SK-N-MC (cell line): Measurements from ENCODE around the gene ANKLE1.

Experiments
- DNase-seq: peaks from one replicate; pipeline ENCODE4 v3.0.0-alpha.2; 2011; ENCODE audit warnings: low read depth, low spot score
- H3K27ac ChIP-seq: fragments of 200-600 bp; sonication (generic); 2 replicates; pipeline ENCODE4 v1.5.1; 2016; ENCODE audit warnings: mixed run types
- H3K36me3 ChIP-seq: fragments of 200-600 bp; sonication (generic); 2 replicates; pipeline ENCODE4 v1.6.1; 2017; ENCODE audit warnings: antibody characterized with exemption, low read length, mixed read lengths; ENCODE audit not compliant: insufficient read depth
- H3K4me3 ChIP-seq: fragments of 200-600 bp; sonication (generic); 2 replicates; pipeline ENCODE4 v1.5.1; 2016
- H3K9ac ChIP-seq: fragments of 200-600 bp; sonication (generic); 2 replicates; pipeline ENCODE4 v1.8.0; 2017; ENCODE audit warnings: mixed run types, mixed read lengths; ENCODE audit not compliant: insufficient read length
- H3K9me3 ChIP-seq: fragments of 200-600 bp; sonication (generic); 2 replicates; pipeline ENCODE4 v1.6.1; 2017; ENCODE audit warnings: low read depth, mild to moderate bottlenecking, antibody characterized with exemption, low read length, moderate library complexity, mixed read lengths
- EZH2 ChIP-seq: fragments of 200-600 bp; sonication (generic); IDR thresholded peaks from one replicate; pipeline ENCODE4 v1.6.1; 2017; ENCODE audit warnings: antibody characterized with exemption
- FOXP2 ChIP-seq: optimal IDR thresholded peaks from 2 replicates; pipeline ENCODE3; 2011; ENCODE audit warnings: mild to moderate bottlenecking, moderate library complexity; ENCODE audit not compliant: insufficient read depth; ENCODE audit errors: extremely low read length, control extremely low read depth
- POLR2AphosphoS5 ChIP-seq: IDR thresholded peaks from 2 replicates; pipeline ENCODE4 v1.6.1; 2012; ENCODE audit warnings: mild to moderate bottlenecking, low read depth, low read length, borderline replicate concordance

Gene ANKLE1

DNA sequence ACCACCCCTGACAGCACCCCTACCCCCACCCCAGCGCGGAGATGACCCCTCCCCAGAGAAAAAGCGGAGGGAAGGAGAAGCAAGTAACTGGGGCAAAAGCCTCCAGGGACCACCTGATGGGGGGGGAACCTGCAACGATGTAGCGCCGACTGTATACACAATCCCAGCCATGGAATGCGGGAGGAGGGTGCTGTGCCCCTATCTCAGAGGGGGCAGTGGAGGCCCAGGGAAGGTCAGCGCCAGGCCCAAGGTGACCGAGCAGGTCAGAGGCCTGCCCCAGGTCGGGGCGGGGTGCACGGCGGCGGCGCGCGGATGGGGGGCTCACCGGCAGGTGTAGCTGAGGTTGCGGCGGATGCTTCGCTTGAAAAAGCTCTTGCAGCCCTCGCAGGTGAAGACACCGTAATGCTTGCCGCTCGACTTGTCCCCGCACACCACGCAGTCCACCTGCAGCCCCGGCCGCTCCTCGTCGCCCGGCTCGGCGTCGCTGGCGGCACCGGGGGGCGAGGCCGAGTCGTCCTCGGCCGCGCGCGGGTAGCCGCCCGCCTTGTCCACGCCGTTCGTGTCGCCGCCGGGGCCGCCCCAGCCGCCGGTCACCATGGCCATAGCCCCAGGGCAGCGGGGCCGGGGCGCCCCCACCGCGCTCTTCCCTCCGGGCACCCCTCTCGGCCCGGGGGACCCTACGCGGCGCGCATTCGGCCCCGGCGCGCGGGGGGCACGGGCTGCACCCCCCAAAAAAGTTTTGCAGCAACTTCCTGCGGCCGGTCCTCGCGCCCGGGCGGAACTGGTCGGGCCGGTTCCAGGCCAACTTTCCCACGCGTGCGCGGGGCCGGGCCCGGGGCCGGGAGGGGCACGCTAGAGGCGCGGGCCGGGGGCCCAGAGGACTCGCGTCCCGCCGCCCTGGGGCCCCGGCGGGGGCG lies 36.8 kb upstream of the ANKLE1 start:
- Histone ChIP-seq H3K9ac (no peak overlapping the region), H3K4me3 (peak overlapping the region; percentile 72), H3K27ac (no peak overlapping the region), H3K36me3 (no peaks in the 10 kb centered on the region), H3K9me3 (no peaks in the 10 kb centered on the region)
- DNase-seq, result no peak
- no peak for TF ChIP-seq EZH2
- no peak for TF ChIP-seq FOXP2
- TF ChIP-seq POLR2AphosphoS5, result no peak

DNA sequence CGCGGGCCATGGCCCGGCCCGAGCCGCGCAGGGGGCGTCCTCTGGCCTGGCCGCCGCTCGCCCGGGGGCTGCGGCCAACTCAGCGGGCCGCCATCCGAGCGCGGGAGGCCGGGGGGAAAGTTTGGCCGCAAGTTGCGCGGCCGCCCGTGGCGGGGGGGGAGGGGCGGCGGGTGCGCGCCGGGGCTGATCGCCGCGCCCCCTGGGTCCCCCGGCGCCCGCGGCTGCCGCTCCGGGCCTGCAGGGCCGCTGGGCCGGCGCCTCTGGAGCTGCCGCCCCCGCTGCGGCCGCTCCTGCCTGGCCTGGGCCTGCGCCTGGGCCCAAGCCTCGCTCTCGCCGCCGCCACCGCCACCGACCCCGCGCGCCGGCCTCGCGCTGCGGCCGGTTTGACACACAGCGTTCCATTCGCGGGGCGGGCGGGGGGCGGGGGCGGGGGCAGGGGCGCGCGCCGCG lies 36.1 kb upstream of the ANKLE1 start, which contains the start of gene NR2F6:
TSS of gene NR2F6 (minus strand) at position 385 of the 450 bp plus-strand sequence. CDS start 699 bp downstream, outside the sequence.
- DNase-seq, result no peak
- no peaks in the 10 kb centered on the region for H3K9me3 ChIP-seq
- H3K4me3 ChIP-seq, result peak within 1 kb of the TSS; percentile 81
- TF ChIP-seq EZH2, result no peak
- TF ChIP-seq FOXP2, result no peak
- no peak for TF ChIP-seq POLR2AphosphoS5
- H3K27ac ChIP-seq, result peak within 1 kb of the TSS; percentile 50; the same call in 1 of the 2 replicates
- H3K9ac ChIP-seq, result peak within 1 kb of the TSS; percentile 71
- no peaks in the 10 kb centered on the region for H3K36me3 ChIP-seq

DNA sequence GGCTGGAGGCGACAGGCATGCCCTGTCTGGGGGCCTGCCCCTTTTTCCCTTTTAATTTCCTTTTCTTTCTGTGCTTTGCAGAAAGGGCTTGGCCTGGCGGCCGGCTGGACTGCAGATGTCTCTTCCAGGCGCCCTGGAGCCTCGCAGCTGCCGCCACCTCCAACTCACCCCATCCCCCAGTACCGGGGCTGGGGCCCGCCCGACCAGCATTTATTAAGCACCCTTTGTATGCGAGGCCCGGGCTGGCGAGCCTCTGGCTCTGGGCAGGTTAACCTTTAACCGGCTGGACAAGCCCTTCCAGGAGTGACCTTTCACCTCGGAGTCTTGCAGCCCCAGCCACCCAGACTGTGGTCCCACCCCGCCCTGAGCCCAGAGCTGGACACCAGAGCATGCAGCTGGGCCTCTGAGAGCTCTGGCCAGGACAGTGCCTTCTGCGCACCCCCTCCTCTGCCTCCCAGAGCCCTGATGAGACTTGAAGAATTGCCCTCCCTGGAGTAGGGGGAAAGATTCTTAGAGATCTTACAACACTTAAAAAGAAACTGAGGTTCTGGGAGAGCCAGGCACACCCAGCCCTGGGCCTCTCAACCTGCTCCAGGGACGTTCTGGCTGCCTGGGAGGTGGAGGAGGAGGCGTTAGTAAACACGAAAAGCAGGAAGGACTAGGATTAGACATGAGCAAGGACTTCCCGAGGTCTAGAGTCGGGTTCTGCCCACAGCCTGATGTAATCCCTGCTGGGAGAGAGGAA lies 34.8 kb upstream of the ANKLE1 start:
- H3K9ac ChIP-seq, result peak overlapping the region; percentile 71
- no peak overlapping the region for H3K27ac ChIP-seq
- H3K36me3 ChIP-seq, result no peaks in the 10 kb centered on the region
- TF ChIP-seq POLR2AphosphoS5 (no peak), FOXP2 (no peak), EZH2 (no peak)
- H3K9me3 ChIP-seq, result no peaks in the 10 kb centered on the region
- DNase-seq, result no peak
- peak overlapping the region; percentile 81 for H3K4me3 ChIP-seq

DNA sequence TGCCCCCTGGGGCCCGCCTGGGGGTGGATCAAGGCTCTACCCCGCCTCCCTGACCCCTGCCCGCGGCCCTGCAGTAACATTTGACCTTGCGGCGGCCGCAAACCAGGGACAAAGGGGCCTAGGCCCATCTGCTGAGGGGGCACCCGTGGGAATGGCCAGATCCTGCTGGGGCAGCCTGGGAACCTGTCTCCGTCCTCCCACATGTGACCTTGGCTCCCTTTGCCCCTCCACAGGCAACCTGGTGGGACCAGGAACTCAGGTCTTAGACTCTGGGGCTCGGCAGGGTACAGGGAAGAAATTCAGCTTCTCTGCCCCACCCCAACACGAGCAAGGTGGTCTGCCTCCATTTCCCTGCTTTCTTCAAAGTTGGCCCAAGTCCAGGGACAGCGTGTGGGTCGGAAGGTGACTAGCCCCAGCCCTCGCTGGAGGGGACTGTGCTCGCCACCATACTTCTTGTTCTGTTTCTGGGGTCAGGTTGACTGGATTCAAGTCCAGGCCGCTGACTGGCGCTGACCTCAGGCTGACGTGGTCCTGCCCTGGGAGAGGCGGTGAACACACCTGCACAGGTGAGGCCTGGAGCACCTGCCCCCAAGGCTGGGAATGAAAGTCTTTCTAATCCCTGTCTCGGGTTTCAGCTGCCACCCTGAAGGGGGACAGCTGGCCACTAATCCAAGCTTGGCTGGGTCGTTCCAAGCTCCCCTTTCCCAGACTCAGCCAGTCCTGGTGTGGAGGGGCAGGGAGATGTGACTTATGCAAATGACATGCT lies 33.5 kb upstream of the ANKLE1 start:
- no peak for TF ChIP-seq POLR2AphosphoS5
- no peak for TF ChIP-seq FOXP2
- TF ChIP-seq EZH2, result no peak
- H3K4me3 ChIP-seq, result no peak overlapping the region
- DNase-seq, result no peak
- H3K9me3 ChIP-seq, result no peaks in the 10 kb centered on the region
- no peak overlapping the region for H3K27ac ChIP-seq
- no peaks in the 10 kb centered on the region for H3K36me3 ChIP-seq
- H3K9ac ChIP-seq, result no peak overlapping the region

DNA sequence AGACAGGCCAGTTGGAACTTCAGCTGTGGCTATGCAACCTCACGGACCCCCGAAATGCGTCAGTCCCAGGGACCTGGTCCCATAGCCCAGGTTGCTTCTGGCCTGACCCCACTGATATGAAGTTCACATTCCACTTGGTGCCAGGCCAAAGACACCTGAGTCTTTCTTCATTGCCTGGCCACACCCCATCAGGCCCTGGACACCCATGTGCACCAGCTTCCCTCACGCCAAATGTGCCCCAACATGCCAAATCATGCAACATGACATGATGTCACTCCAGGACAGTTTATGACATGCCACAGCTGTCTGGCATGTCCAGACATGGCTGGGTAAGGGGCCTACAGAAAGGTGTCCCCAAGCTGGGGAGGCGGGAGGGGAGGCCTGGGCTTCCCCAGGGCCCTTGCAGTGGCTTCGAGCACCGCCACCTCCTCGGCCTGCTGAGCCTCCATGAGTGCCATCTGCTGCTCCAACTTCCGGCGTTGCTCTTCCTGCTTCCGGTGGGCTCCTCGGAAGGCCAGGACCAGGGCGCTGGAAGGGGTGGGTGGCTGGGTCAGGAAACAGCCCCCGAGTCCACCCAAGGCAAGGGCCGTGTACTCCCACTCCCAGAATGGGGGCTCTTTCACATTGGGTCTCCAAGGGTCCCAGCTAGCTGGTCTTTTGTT lies 31.7 kb upstream of the ANKLE1 start:
- Histone ChIP-seq H3K27ac (no peak overlapping the region), H3K9me3 (no peaks in the 10 kb centered on the region), H3K9ac (no peak overlapping the region), H3K36me3 (no peaks in the 10 kb centered on the region), H3K4me3 (no peak overlapping the region)
- DNase-seq, result no peak
- TF ChIP-seq POLR2AphosphoS5 (no peak), EZH2 (no peak), FOXP2 (no peak)

DNA sequence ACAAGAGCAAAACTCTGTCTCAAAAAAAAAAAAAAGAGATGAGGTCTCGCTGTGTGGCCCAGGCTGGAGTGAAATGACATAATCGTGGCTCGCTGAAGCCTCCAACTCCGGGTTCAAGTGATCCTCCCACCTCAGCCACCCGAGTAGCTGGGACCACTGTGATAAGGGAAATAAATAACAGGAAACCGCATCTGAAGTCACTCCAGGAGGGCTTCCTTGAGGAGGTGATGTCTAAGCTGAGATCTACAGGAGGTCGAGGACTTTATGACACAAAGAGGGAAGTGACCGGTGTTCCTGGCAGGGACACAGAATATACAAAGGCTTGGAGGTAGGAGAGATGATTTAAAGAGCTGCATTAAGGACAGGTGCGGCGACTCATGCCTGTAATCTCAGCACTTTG lies 27.1 kb upstream of the ANKLE1 start:
- DNase-seq, result no peak
- Histone ChIP-seq H3K9ac (no peak overlapping the region), H3K9me3 (no peaks in the 10 kb centered on the region), H3K36me3 (no peaks in the 10 kb centered on the region), H3K4me3 (no peak overlapping the region), H3K27ac (no peak overlapping the region)
- TF ChIP-seq EZH2 (no peak), FOXP2 (no peak), POLR2AphosphoS5 (no peak)

DNA sequence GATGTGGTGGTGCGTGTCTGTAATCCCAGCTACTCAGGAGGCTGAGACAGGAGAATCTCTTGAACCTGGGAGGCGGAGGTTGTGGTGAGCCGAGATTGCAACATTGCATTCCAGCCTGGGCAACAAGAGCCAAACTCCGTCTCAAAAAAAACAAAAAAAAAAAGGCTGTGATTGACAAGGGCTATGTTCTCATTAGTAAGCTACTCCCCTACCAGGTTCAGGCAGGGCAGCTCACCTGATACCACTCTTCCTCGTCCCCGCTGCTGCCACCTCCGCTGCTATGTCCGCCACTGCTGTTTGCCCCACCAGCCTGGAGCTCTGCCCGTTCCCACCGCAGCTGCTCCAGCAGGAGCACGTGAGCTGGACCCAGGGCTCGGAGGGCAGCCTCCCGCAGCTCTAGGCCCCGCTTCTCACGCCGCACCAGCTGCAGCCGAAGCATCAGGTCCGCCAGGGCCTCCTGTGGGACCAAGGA lies 26.5 kb upstream of the ANKLE1 start:
- Histone ChIP-seq H3K36me3 (no peaks in the 10 kb centered on the region), H3K9ac (no peak overlapping the region), H3K27ac (no peak overlapping the region), H3K9me3 (no peaks in the 10 kb centered on the region), H3K4me3 (no peak overlapping the region)
- DNase-seq, result no peak
- TF ChIP-seq FOXP2 (no peak), POLR2AphosphoS5 (no peak), EZH2 (no peak)

DNA sequence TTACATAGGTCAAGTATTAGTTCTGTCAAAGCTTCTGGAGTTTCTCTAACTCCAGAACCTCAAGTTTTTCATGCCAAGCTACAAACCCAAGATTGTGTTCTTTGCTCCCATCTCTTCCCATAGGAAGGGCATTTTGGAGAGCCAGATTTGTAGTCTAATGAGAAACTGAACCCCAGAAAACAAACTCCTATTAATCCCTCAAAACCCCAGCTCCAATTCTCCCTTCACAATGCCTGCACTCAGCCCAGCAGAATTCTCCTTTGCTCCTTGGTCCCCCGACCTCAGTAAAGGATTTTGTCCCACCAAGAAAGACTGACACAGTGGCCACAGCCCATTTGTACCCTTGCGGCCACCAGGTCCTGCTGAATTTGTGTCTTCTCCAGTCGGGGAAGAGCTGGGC lies 25.6 kb upstream of the ANKLE1 start:
- Histone ChIP-seq H3K9ac (no peak overlapping the region), H3K36me3 (no peaks in the 10 kb centered on the region), H3K4me3 (no peak overlapping the region), H3K9me3 (no peaks in the 10 kb centered on the region), H3K27ac (no peak overlapping the region)
- TF ChIP-seq POLR2AphosphoS5, result no peak
- TF ChIP-seq EZH2, result no peak
- no peak for TF ChIP-seq FOXP2
- no peak for DNase-seq
